ENCODE data around the gene EIPR1. TPM values are rescaled to one million over a fixed set of nuclear protein-coding genes. Genes with fewer than 3 reads are reported as not detected.
A peak's percentile ranks its signal among the peaks of the same experiment; 100 is the strongest.

Gene EIPR1
- total RNA-seq, 4 donors from 2014 or later = 24.9 to 46.2 (median 36.3) TPM

DNA sequence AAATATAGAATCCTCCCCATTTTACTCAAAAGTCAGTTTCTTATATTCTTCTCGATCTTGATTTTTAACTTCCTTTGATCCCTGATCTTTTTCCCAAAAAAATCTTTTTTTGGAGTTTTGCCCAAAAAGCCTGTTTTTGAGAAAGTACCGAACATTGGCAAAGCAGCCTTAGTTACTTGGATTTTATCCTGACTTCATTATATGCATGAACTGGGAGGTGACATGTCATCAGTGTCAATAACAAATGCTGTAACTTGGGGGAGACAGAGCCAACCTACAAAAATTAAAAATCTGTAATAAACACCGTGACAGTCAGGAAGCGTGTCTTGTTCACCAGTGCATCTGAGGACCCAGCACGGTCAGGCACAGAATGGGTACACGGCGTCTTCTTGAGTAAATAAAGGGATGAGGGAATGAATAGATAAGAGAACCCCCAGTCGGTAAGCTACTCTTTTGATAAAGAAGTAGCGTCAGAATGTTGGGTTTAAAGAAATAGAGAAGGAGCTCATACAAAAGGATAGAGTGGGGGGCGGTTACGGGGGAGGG is 26.8 kb upstream of the EIPR1 start:
- WGBS, 2 donors = 72 to 87% methylated on average over 11 of the region's 11 CpGs
- Histone ChIP-seq H3K4me1 (peaks cover 0 to 41% (median 0%) of the 10 kb centered on the region in 4 donors), H3K36me3 (peaks cover 0 to 55% (median 0%) of the 10 kb centered on the region in 3 donors), H3K27me3 (no peaks in the 10 kb centered on the region), H3K9me3 (no peaks in the 10 kb centered on the region), H3K27ac (no peak overlapping the region), H3K4me3 (no peak overlapping the region)
- TF ChIP-seq EP300 (IDR thresholded peaks at IDR 0.05) (no peak), POLR2A (IDR thresholded peaks at IDR 0.05) (no peak)
- TF ChIP-seq, protein P1, sequence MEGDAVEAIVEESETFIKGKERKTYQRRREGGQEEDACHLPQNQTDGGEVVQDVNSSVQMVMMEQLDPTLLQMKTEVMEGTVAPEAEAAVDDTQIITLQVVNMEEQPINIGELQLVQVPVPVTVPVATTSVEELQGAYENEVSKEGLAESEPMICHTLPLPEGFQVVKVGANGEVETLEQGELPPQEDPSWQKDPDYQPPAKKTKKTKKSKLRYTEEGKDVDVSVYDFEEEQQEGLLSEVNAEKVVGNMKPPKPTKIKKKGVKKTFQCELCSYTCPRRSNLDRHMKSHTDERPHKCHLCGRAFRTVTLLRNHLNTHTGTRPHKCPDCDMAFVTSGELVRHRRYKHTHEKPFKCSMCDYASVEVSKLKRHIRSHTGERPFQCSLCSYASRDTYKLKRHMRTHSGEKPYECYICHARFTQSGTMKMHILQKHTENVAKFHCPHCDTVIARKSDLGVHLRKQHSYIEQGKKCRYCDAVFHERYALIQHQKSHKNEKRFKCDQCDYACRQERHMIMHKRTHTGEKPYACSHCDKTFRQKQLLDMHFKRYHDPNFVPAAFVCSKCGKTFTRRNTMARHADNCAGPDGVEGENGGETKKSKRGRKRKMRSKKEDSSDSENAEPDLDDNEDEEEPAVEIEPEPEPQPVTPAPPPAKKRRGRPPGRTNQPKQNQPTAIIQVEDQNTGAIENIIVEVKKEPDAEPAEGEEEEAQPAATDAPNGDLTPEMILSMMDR (IDR thresholded peaks at IDR 0.05) = no peak
- no peak for DNase-seq (ENCODE audit: low spot score in 2 of 2)

DNA sequence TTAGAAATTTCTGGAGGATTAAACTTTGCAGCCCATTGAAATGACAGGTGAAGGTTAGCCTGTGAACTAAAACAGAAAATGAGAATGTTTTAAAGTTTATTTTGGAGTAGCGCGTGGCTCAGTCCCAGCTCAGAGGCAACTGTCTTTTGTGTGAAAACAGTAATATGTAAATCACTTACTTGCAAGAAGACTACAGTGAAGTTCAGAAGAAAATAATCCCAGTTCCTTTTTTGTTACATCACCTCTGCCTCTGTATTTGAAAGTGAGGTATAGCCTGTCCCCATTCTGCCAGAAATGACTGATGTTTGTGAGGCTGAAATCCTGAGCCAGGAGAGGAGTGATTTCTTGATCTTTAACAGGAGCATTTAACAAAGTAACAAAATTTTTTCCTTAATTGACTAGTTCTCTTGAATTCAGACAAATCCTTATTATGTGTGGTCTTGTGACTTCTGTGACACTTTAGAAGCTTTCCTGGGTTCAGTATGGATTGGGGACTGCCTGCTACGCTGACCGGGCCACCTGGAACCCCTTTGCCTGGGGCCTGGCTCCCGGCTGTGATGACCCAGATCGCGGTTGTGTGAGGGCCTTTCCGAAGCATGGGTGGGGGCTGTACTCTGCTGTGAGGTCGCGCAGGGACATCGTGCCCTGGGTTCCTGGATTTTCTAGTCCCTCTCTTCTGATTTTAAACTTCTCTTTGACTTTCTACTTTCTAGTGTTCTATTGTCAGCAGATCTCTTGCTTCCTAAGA is 26.1 kb upstream of the EIPR1 start:
- no peak for DNase-seq (ENCODE audit: low spot score in 2 of 2)
- no peaks in the 10 kb centered on the region for H3K27me3 ChIP-seq
- H3K4me3 ChIP-seq = no peak overlapping the region
- TF ChIP-seq POLR2A (IDR thresholded peaks at IDR 0.05) (no peak), EP300 (IDR thresholded peaks at IDR 0.05) (no peak)
- TF ChIP-seq, protein P1 (IDR thresholded peaks at IDR 0.05) = no peak
- H3K4me1 ChIP-seq = peaks cover 0 to 44% (median 0%) of the 10 kb centered on the region in 4 donors
- H3K9me3 ChIP-seq = no peaks in the 10 kb centered on the region
- 89 to 90% methylated on average over 11 of the region's 11 CpGs for WGBS, 2 donors
- no peak overlapping the region for H3K27ac ChIP-seq
- peaks cover 0 to 60% (median 0%) of the 10 kb centered on the region in 3 donors for H3K36me3 ChIP-seq

DNA sequence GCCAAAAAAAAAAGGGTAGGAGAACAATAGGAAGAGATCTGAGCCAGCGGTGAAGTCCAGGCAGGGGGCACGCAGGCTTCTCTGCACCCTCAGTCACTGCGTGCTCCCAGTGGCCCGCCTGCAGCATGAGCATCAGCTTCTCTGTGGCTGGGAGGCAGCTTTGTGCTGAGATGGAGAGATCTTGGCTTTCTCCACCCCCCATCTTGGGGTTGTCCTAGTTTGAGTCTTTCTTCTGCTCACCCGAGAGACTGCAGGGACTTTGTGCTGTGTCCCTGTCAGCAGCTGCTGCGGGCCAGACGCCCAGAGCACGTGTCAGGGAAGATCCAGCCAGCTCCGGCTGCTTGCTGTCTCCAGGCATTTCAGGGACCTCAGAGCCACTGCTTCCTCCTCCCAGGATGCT is 22.2 kb upstream of the EIPR1 start:
- WGBS, 2 donors = 26 to 27% methylated on average over 7 to 9 of the region's 9 CpGs
- no peak overlapping the region for H3K4me3 ChIP-seq
- H3K4me1 ChIP-seq = peaks cover 0 to 25% (median 0%) of the 10 kb centered on the region in 4 donors
- DNase-seq (ENCODE audit: low spot score in 2 of 2) = no peak
- peaks cover 0 to 80% (median 0%) of the 10 kb centered on the region in 3 donors for H3K36me3 ChIP-seq
- no peak for TF ChIP-seq POLR2A (IDR thresholded peaks at IDR 0.05)
- no peak for TF ChIP-seq EP300 (IDR thresholded peaks at IDR 0.05)
- TF ChIP-seq, protein P1 (IDR thresholded peaks at IDR 0.05) = no peak
- peak overlapping the region in 1 of 4 donors; percentile 13 for H3K27ac ChIP-seq
- H3K27me3 ChIP-seq = no peaks in the 10 kb centered on the region
- peaks cover 0 to 25% (median 10%) of the 10 kb centered on the region in 4 donors for H3K9me3 ChIP-seq

DNA sequence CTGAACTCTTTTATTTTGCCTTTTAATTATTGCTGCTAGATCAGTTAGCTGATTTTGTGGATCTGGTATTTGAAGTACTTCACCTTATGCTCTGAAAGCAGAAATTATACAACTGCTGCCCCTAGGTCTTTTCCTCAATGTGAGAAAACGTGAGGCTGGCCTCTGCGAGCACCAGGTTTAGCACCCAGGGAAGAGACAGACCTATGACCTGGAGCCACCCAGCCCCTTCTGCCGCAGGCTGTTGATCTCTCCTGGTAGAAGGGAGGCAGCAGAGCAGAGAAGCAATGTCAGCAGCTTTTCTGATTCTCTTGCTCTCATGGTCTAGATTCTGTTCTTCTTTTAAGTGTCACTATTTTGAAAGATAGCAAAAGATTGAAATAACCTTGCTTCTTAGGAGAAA is 21.8 kb upstream of the EIPR1 start:
- WGBS, 2 donors = 56 to 57% methylated on average over 3 of the region's 3 CpGs
- H3K27me3 ChIP-seq = no peaks in the 10 kb centered on the region
- H3K36me3 ChIP-seq = peaks cover 0 to 85% (median 0%) of the 10 kb centered on the region in 3 donors
- peak overlapping the region in 1 of 4 donors; percentile 13 for H3K27ac ChIP-seq
- peaks cover 0 to 25% (median 0%) of the 10 kb centered on the region in 4 donors for H3K4me1 ChIP-seq
- TF ChIP-seq, protein P1 (IDR thresholded peaks at IDR 0.05) = no peak
- TF ChIP-seq EP300 (IDR thresholded peaks at IDR 0.05) (no peak), POLR2A (IDR thresholded peaks at IDR 0.05) (no peak)
- H3K4me3 ChIP-seq = no peak overlapping the region
- H3K9me3 ChIP-seq = peaks cover 0 to 26% (median 10%) of the 10 kb centered on the region in 4 donors
- no peak for DNase-seq (ENCODE audit: low spot score in 2 of 2)

DNA sequence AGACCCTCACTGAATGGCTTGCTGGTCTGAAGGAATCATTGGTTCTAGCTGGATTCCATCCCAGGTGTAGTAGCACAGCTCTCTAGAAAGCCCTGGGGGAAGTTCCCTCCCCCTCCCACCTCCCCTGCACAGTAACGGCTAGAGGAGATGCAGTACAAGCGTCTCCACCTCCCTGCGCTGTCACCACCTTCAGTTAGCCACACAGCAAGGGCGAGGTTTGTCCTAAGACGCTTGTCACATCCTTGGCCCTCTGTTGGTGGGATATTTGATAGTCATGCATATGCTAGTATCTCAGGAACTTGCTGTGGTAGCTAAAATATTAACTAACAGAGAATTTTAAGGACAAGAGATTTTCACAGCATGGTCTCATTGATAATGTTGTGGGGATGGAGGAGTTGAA is 21.2 kb upstream of the EIPR1 start:
- Histone ChIP-seq H3K9me3 (peaks cover 0 to 26% (median 10%) of the 10 kb centered on the region in 4 donors), H3K4me1 (peaks cover 0 to 20% (median 0%) of the 10 kb centered on the region in 4 donors), H3K27me3 (no peaks in the 10 kb centered on the region), H3K36me3 (peaks cover 0 to 88% (median 0%) of the 10 kb centered on the region in 3 donors), H3K27ac (no peak overlapping the region), H3K4me3 (no peak overlapping the region)
- TF ChIP-seq POLR2A (IDR thresholded peaks at IDR 0.05) = no peak
- no peak for TF ChIP-seq EP300 (IDR thresholded peaks at IDR 0.05)
- no peak for DNase-seq (ENCODE audit: low spot score in 2 of 2)
- WGBS, 2 donors = 78 to 91% methylated on average over 4 to 5 of the region's 5 CpGs
